ENCODE measurements around the gene LENG1.
A peak's percentile ranks its signal among the peaks of the same experiment; 100 is the strongest.

Gene LENG1

DNA sequence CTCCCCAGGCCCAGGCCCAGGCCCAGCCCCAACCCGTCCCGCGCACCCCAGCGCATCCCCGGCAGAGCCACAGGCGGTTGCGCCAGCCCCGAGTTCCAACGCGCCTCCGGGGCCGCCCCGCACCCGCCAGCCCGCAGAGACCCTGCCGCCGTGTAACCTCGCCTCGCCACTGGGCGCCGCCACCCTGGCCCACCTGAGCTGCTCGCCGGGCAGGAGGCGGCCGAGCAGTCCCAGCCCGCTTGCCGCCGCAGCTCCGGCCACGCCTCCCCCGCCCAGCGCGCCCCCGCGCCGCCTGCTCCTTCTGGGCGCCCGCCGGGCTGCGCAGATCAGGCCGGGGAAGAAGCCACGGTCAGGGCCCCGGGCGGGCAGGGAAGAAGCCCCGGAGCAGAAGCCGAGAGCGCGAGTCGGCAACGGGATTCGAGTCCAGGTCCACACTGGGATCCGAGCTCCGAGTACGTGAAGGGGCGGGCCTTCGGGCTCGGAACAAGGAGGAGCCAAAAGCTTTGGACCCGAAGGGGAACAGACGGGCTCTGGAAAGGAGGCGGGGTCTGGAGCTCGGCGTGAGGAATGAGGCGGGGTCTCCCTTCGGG is 29.7 kb upstream of the LENG1 start, which contains the start of gene MBOAT7 (continued):
- TF ChIP-seq SP7 (tag by site-specific recombination; IDR thresholded peaks at IDR 0.05) (0 out of 2 replicates have a peak, but pooled peaks have one; percentile 39), ZIC2 (tag by site-specific recombination; IDR thresholded peaks at IDR 0.05) (peak; percentile 47), ZNF664 (tag by site-specific recombination; IDR thresholded peaks at IDR 0.05) (no peak), ZNF843 (tag by site-specific recombination; IDR thresholded peaks at IDR 0.05) (no peak), ZNF354C (tag by site-specific recombination; IDR thresholded peaks at IDR 0.05; ENCODE audit: borderline replicate concordance, low read depth) (no peak), ZNF138 (tag by site-specific recombination; IDR thresholded peaks at IDR 0.05; ENCODE audit: borderline replicate concordance) (no peak), ZNF239 (tag by site-specific recombination; IDR thresholded peaks at IDR 0.05) (no peak), ZNF701 (tag by site-specific recombination; IDR thresholded peaks at IDR 0.05) (no peak), ZNF76 (tag by site-specific recombination; IDR thresholded peaks at IDR 0.05; ENCODE audit: borderline replicate concordance, low read depth) (no peak), ZNF404 (tag by site-specific recombination; IDR thresholded peaks at IDR 0.05) (no peak), BCL6B (tag by site-specific recombination; IDR thresholded peaks at IDR 0.05) (no peak), ZBTB21 (tag by site-specific recombination; IDR thresholded peaks at IDR 0.05) (no peak), ZNF558 (tag by site-specific recombination; IDR thresholded peaks at IDR 0.05) (no peak), ZNF571 (tag by site-specific recombination; IDR thresholded peaks at IDR 0.05) (no peak), ZBTB10 (tag by site-specific recombination; IDR thresholded peaks at IDR 0.05) (no peak)

DNA sequence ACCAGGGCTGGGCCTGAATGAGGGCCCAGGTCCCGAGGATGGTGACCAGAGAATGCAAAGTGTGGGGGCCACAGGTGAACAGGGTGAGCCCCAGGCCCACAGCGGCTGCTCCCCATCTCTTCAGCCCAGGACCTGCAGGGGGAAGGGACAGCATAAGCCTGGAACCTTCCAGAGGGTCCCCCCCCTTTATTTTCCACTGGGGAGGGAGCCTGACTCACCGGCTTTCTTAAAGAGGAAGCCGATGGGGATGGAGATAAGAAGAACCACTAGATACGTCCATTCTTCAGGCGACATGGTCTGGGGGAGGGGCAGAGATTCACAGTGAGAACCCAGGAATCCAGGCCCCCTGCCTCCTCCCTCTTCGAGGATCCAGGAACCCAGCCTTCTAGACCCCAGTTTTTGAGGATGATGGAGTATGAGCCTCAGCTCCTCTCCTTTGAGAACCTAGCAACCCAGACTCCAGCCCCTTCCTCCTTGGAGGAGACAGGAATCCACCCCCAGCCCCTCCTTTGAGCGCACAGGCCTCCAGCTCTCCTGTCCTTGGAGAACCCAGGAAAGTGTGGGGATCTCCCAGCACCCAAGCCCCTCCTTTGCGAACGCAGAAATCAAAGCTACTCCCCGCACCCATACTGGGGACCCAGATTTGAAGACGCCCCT is 28.8 kb upstream of the LENG1 start:
- Histone ChIP-seq H3K36me3 (ENCODE audit: control insufficient read depth in 2 of 2, insufficient read depth in 1 of 2, low read length in 2 of 2) (peaks cover 10 to 33% of the 10 kb centered on the region in 2 experiments), H3K4me3 (ENCODE audit: low read depth, low read length) (peak overlapping the region; percentile 87), H3K4me1 (ENCODE audit: control insufficient read depth, insufficient read depth, low read length) (peaks cover 14% of the 10 kb centered on the region), H3K27ac (ENCODE audit: extremely low read depth, low read depth, low read length) (peak overlapping the region; percentile 95; the same call in 1 of the 2 replicates), H3K9me3 (ENCODE audit: control insufficient read depth, insufficient read depth, low read depth, low read length) (no peaks in the 10 kb centered on the region)
- POLR2A ChIA-PET: interaction anchor here (0.7 to 6.4 kb wide), 7 partner anchors 11 to 650 kb away, joined by 3 to 241 read pairs (median 63); partner anchors contain the start of genes CNOT3, LENG1, RPS9 and TMC4
- CTCF ChIA-PET: interaction anchor here (0.6 to 3.2 kb wide), 15 partner anchors 9 to 305 kb away, joined by 3 to 28 read pairs (median 5); partner anchors contain the start of gene TMC4
- TF ChIP-seq ZNF521 (tag by site-specific recombination; IDR thresholded peaks at IDR 0.05) (no peak), ZNF626 (tag by site-specific recombination; IDR thresholded peaks at IDR 0.05) (no peak), ZNF157 (tag by site-specific recombination; IDR thresholded peaks at IDR 0.05) (no peak), ZNF37A (tag by site-specific recombination; IDR thresholded peaks at IDR 0.05) (no peak), ZBTB20 (tag by site-specific recombination; IDR thresholded peaks at IDR 0.05) (no peak), ZNF398 (tag by site-specific recombination; IDR thresholded peaks at IDR 0.05) (peak; percentile 70)
